ENCODE measurements around the gene ARL8A.
"Not testable (repeated sequence)": the region's sequence is repeated elsewhere in the genome, so short reads cannot be mapped to it uniquely, and the experiment has no call there.

The ARL8A gene

DNA sequence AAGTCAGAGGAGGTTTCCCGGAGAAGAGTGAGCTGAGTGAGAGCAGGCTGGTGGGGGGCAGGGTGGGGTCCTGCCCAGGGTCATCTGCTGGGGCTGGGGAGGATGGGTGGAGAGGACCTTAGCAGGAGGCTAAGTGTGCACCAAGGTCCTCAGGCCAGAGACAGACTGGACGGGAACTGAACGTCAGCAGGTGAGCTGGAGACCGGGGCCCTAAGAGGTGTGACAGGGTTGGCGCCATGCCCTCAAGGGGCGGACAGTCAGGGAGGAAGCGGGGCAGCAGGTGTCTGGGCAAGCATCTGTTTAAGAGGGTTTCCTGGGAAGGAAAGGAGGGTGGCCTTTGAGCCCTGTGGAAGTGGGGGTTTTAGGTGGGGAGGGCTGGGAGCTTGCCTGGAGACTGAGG lies 29.5 kb upstream of the ARL8A start:
- no peak for DNase-seq (ENCODE audit: low read depth)

DNA sequence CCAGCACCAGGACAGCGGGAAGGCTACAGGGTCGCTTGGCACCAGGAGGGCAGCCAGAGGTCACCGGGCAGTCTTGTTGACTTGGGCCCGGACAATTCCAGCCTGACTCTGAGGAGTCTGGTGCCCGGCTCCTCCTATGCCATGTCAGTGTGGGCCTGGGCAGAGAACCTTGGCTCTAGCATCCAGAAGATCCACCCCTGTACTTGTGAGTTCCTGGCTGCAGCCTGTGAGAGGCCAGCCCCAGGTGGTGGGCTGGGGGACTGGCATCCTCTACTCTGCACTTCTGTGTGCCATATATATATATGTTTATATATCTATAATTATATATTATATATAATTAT lies 27.4 kb upstream of the ARL8A start:
- no peak for DNase-seq (ENCODE audit: low read depth)

DNA sequence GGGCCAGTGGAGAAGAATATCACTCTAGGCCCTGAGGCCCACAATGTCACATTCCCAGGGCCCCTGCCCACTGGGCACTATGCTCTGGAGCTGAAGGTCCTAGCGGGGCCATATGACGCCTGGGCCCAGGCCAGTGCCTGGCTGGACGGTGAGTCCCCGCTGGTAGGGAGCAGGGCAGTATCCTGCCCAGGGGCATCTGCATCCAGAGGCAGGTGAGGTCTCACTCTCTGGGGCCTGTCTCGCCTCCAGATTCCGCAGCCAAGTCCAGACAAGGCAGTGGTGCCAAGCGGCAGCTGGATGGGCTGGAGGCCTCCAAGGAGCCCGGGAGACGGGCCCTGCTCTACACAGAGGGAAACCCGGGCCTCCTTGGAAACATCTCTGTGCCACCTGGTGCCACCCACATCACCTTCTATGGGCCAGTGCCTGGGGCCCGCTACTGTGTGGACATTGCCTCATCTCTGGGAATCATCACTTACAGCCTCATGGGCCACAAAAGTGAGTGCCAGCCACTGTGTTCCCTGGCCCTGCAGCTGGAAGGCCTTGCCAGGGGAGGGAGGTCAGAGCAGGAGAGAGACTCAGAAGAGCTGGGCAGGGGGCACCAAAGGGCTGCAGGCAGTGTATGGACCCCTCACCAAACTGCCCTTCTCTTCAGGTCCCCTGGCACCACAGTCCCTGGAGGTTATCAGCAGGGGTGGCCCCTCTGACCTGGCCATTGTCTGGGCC lies 26.9 kb upstream of the ARL8A start:
- no peak for DNase-seq (ENCODE audit: low read depth)

DNA sequence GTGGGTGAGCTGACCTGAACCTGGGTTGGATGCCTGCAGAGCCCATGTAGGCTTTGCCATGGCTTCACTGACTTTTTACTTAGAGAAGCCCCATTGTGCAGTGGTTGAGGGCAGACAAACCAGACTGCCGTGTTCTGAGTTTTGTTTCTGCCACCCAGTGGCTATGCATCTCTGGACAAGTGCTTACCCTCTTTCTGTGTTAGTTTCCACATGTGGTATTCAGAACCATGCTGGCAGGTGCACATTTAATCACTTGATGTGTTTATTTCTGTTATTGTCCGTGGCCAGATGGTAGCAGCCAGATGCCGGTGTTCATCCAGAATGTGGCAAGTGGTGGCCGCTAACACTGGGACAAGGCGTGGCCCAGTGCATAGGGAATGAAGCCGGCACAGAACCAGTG lies 26.2 kb upstream of the ARL8A start:
- DNase-seq (ENCODE audit: low read depth): no peak

DNA sequence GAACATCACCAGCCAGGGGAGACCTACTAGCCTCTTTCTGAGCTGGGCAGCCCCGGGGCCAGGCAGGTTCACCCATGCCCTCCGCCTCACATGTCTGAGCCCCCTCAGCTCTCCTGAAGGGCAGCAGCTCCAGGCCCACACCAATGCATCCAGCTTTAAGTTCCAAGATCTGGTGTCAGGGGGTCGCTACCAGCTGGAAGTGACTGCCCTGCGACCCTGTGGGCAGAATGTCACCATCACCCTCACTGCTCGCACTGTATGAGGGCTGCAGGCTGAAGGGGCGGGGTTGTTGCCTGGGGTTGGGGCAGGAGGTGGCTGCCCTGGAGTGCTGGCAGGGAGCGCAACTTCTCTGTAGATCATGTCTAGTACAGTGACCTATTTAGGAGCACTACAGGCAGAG lies 24.3 kb upstream of the ARL8A start:
- DNase-seq (ENCODE audit: low read depth): no peak

DNA sequence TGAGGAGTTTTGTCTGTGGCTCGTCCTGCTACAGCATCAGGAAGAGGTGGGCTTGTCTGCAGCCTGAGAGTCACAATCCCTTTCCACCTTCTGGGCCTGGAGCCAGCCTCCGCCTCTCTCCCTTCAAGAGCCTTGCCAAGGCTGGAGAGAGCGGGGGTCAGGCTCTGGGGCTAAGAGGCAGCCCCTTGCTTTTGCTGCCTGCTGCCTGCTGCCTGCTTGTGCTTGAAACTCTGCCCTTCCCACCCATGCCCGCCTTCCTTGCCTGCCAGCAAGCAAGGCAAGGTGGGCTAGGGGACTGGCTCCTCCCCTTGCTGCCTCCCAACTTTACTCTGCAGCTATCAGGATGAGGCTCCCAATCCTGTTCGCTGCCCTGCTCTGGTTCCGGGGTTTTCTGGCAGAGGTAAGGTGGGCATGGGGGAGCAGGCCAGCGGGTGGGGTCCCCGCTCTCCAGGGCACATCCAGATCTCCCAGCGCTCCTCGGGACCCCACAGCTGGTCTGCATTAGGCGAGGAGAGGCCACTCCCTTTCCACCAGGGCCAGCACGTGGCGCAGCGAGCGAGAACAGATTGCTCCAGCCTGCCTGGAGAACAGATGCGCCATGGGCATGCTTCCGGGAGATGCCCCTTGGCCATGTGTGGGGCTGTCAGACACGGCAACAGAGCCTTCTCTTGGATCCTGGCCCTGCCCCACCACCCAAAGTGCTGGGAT lies 23.3 kb upstream of the ARL8A start:
- peak; percentile 55 for DNase-seq (ENCODE audit: low read depth)

DNA sequence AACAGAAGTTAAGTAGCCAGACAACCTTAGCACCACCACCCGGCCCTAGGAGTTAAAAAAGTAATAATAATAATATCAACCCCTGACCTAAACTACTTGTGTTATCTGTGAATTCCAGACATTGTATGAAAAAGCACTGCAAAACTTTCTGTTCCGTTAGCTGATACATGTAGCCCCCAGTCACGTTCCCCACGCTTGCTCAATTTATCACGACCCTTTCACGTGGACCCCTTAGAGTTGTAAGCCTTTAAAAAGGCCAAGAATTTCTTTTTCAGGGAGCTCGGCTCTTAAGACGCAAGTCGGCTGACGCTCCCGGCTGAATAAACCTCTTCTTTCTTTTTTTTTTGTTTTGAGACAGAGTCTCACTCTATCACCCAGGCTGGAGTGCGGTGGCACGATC lies 22.5 kb upstream of the ARL8A start:
- not testable (repeated sequence) for DNase-seq (ENCODE audit: low read depth)

DNA sequence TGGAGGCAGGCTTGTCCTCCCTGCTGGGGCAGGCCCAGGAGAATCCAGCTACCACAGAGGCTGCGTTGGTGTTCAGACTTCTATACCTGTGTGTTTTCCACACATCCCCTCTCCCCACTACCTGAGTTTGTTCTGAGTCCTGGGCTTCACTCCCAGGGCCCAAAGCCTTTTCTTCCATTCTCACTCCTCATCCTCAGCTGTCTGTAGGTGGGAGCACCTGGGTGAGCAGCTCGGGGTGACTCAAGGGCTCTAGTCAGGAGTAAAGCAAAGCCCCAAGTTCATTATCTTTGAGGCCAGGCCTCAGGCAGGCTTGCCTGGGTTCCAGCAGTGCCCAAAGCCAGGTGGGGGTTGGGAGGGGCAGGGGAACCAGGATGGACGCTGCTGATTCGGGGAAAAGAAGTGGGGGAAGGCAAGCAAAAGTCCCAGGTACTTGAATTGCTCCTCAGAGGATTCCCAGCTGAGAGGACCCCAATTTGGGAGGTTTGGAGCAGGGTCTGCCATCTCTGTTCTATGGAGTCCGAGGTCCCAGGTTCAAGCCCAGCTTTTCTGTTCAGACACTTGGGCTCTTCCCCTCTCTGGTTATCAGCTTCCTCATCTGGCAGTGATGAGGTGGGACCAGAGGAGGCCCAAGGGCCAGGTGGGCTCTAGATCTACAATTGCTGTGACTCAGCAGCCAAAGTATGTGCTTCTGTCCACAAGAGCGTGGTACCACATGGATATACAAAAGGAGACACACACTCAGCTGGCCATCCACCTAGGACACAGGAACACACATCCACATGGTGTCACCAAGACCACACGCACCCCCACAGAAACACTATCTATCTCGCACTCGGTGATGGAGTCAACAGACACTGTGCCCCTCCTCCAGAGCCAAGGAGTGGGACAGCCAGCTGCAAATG lies 21.7 kb upstream of the ARL8A start:
- no peak for DNase-seq (ENCODE audit: low read depth)

DNA sequence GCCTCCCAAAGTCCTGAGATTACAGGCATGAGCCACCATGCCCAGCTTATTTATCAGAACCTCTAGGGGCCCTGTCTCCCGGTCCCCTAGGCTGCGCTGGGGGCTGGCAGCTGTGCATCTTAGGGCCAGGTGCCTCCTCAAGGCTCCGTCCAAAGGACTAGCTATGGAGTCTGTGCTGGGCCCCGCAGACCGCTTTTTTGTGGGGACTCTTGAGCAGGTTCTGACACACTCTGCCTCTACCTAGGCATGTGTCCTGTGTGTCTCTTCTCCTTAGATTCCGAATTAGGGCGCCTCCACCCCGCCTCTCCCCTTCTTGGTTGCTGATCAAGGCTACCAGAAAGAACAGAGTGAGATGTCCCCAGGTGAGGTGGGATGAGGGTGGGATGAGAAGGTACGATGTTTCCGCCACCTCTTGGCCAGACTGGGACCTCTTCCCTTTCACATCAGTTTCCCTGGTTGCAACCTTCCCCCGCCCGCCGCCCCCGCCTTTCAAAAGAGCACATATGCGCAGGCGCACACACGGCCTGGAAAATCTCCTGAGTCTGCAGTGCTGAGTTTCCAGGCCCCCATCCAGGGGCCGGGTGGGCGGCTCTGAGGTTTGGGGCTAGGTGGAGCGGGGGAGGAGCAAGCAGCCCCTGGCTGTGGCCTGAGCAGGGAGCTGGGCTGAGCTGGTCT lies 20.9 kb upstream of the ARL8A start:
- no peak for DNase-seq (ENCODE audit: low read depth)

DNA sequence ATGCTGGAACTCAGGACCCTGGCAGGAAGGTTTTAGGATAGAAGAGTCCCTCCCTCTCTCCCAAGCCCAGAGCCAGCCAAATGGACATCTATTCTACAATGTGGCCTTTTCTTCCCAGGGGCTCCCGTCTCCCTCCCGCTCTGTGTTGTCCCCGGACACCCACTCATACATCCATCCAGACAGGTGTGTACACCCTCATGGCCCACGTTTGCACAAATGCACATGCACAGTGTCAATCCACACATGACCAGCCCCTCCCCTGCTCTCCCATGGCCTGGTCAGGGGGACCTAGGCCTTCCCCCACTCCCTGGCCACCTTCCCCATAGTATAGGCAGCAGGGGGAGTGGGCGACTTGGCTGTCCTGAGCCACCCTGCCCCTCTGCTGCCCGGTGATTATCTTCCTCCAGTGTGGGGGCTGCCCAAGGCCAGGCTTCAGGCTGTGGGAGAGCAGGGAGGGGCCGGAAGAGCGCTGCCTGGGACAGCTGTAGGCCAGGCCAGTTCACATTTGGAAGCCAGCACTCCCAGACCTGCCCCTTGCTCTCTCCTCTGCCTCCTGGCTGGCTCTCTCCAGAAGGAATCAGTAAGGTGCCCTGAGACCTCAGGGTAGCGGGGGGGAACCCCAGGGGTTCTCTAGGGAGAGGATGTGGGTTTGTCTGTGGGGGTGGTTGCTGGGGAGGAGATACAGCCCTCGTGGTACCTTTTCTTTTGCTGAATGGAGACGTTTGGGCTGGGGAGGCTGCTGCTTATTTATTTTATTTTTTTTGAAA lies 19.9 kb upstream of the ARL8A start:
- DNase-seq (ENCODE audit: low read depth): no peak

DNA sequence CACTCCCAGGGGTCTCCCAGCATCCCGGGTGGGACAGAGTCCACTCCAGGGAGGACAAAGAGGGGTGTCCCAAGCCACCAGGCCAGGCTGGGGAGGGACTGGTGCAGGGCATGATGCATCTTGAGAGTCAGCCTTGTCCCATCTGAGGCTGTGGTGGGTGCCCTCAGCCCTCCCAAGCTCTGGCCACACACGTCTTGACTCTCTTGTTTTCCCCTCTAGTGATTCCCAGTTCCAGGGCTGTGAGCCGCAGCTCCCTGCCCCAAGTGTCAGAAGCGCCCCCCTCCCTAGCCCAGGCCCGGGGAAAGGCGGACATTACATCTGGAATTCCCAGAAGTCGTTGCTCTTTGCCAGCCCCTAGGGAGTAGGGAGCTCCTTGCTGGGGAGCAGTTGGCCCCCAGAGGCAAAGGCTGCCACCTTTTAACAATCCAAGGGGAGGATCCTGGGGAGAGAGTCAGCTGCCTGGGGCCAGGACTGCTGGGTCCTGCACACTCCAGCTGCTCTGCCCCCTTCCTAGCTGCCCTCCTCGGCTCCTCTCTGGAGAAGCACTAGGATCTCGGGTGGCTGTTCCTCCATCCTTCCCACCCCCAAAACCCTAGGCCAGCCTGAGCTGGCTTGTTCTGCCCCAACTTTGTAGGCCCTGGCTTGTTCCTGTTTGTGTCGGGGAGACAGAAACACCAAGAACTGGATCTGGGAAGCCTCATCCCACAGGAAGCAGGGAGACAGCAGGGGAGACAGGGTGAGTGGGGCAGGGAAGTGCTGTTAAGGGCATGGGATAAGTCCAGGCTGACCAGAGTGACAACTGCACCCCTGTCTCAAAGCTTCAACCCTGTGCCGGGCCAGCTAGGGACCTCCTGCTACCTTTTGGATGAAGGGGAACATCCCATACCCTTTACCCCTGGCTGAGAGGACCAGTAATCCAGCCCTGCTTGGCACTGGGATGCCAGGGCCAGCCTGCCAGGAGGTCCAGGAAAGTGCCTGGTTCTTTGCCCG lies 19.0 kb upstream of the ARL8A start:
- no peak for DNase-seq (ENCODE audit: low read depth)

DNA sequence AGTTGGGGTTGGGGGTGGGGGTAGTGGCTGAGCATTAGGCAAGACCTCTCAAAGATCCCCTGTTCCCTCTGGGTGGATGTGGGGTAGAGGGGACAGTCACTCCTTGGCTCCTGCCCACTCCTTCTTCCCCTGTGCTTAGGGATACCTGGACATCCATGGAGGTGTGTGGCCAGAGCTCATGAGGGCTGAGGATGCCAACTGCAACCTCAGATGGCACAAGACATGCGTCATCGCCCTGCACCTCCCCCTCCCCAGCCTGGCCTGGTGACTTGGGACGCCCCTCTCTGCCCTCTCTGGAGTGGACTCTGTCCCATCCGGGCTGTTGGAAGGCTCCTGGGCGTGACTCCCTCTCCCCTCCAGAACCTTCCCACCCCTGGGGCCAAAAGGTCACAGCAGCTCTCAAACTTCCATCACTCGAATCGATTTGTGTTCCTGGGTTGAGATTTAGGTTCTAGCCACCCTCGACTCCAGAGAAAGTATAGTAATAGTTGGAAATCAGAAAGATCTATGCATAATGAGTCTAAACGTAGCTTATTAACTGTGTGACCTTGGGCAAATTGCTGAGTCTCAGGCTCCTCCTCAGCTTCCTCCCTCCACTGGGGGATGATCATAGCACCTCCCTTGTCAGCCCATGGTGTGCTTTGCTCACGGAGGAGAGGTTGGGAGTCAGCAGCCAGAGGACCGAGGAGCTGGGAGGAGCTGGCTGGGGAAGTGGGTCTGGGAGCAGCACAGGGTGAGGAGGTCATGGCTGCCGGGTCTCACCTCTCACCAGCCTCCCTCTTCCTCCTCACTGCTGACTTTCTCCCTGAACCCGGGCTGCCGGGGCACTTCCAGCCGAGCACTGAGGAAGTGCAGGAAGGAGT lies 18.1 kb upstream of the ARL8A start:
- DNase-seq (ENCODE audit: low read depth): no peak

DNA sequence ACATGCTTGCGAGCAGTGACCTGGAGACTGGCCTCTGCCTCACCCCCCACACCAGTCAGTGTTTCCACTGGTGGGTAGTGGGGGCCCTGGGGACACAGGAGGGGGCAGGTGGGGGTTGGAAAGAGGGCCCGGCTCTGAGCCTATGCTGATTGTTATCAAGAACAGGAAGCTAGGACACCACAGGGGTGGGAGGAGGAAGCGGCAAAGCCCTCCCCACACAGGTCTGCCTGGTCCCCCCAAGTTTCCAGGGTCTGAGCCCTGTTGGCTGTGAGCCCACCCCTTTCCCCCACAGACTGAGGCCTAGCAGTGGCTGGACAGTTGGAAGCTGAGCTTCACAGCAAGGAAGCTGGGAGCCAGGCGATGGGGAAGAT lies 17.5 kb upstream of the ARL8A start:
- no peak for DNase-seq (ENCODE audit: low read depth)

DNA sequence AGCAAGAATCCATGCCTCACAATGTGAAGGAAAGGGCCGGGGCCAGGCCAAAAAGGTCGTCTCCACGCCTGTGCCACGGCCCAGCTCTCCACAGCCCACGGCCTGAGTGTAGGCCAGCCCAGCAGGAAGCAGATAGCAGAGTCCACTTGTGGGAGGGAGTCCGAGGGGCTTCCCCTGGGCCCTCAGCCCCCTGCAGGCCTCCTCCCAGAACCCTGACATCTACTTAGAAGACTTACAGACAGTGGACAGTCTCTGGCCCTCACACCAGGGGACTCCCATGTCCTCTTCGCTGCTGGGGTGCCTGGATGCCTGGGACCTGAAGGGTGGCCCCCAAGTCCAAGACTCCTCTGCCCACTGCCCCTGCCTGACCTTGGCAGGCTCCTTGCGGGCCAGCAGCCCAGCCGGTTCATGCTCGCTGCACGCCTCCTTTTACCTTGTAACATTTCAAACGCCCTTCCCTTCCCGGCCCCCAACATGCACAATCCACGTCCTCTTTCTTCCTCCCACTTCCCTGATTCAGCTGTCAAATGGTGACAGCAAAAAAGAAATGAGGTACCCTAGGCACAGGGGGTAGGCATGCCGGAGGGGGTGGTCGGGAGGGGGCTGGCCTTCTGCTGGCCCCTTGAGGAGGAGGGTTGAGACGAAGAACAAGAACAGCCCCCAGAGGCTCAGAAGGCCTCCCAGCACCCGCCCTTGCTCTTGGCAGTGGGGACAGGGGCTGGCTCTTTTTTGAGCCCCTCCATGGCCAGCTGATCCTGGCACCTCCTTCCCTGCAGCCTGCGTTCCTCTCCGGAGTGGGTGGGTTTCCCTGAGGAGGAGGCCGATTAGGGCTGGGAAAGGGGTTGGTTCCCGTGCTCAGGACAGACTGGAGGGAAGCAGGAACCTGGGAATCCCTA lies 16.9 kb upstream of the ARL8A start:
- DNase-seq (ENCODE audit: low read depth): no peak

DNA sequence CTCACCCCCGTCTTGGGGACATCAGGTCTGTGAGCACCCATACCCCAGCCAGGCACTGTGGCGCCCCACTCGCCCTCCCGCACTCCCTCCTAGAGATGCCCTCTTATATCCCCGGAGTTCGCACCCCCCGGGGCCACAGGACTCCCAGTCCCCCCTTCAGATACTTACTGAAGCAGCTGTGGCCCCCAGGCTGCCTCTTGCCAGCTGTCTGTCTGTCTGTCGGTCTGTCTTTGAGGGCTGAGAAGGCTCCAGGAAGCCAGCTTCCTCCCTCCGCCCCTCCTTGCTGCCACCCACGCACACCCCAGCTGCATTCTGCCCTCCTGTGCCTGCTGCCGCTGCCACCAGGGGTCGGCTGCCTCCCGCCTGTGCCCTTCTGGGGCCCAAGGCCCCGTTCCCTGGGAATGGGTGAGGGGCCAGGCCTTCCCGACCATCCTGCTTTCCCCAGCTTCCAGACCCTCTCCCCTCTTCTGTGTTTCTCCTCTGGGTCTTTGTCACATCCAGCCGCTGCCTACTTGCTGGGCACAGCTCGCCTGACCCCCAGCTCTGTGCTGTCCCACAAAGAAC lies 15.9 kb upstream of the ARL8A start, which contains the start of gene PTPN7:
Gene PTPN7, minus strand, starts transcription at position 226 of the 564 bp plus-strand sequence. CDS start 1,200 bp downstream, outside the sequence.
- DNase-seq (ENCODE audit: low read depth): no peak

DNA sequence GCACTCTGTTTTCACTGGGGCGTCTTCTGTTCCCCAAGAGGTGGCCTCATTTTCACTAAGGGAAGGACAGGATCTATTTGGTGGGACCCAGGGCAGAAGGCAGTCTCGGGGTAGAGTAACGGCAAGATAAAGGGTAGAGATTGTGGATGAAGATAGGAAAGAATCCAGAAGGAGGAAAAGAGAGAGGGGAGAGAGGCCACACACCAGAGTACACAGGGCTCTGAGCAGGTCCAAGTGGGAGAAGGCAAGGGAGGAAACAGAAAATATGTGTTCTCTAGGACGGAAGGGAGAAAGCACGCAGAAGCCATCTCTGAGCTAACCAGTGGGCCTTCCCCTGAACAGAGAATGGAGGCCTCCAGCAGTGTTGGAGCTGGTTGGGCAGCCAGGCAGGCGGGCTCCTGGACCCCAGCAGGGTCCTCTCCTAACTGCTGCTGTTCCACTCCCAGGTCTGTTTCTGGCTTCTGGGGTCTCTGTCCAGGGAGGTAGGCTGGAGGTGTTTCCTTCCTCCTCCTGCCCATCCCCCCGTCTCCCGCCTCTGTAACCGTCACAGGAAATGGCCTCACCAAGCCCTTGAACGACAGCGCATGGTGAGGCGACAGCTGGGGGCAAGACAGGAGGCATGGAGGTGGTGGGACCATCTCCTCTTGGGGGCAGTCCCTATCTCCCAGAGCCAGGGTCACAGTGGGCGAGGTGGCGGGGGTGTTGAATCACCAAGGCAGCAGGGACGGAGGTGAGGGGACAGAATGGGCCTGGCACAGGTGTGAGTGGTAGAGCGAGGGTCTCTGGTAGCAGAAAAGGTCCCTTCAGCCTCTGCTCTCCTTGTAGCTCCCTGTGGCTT lies 15.2 kb upstream of the ARL8A start:
- DNase-seq (ENCODE audit: low read depth): no peak
